ENCODE measurements around the gene ACTG1. TPM values are rescaled to one million over a fixed set of nuclear protein-coding genes. Genes with fewer than 3 reads are reported as not detected.
A peak's percentile ranks its signal among the peaks of the same experiment; 100 is the strongest.

ACTG1 gene
- total and polyA plus RNA-seq, 2 of the 4 experiments (the other 2 are of a cell fraction), result 10,907 to 15,732 TPM

DNA sequence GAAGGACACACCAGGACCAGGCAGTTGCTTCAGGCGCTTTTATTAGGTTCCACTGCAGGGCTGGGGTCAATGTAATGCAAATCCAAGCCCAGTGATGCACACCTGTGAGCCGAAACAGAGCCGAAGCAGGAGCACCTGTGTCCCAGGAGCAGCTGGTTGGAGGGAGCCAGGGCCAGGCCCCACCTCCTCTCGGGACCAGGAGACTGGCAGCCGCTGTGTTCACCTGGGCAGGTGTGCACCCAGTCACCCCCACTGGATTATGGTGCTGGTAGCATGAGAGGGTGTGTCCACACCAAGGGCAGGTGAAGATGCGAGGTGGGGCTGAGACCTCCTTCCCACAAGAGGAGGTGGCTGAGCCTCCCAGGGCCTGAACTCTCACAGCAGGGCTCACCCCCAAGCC is 44.3 kb upstream of the ACTG1 start:
- Histone ChIP-seq H3K56ac (ENCODE audit: extremely low read depth, insufficient read depth, low read length) (no peak overlapping the region), H2BK5ac (ENCODE audit: low read depth, low read length, poor library complexity, severe bottlenecking) (no peak overlapping the region), H4K5ac (ENCODE audit: low read depth, low read length) (no peak overlapping the region), H2BK120ac (ENCODE audit: low read depth, low read length) (no peak overlapping the region), H3K9me3 (ENCODE audit: control insufficient read depth, insufficient read depth, low read length) (no peaks in the 10 kb centered on the region), H3K14ac (replicated peaks; ENCODE audit: low read depth, low read length) (no peak overlapping the region), H3K4me1 (ENCODE audit: control insufficient read depth, insufficient read depth, low read length) (peaks cover 17% of the 10 kb centered on the region), H3K18ac (ENCODE audit: low read depth, low read length) (no peak overlapping the region), H3K9me1 (ENCODE audit: insufficient read depth, low read length) (peaks cover 12% of the 10 kb centered on the region), H2BK20ac (ENCODE audit: low read depth, low read length) (no peak overlapping the region), H3K4ac (ENCODE audit: low read depth, low read length) (no peak overlapping the region), H3K27ac (ENCODE audit: insufficient read depth, low read length) (no peak overlapping the region), H3K4me3 (ENCODE audit: insufficient read depth, low read depth, low read length) (no peak overlapping the region), H3K27me3 (ENCODE audit: control insufficient read depth, insufficient read depth, low read length) (no peaks in the 10 kb centered on the region), H3K9ac (ENCODE audit: low read depth, low read length) (no peak overlapping the region), H2AFZ (replicated peaks; ENCODE audit: low read length, poor library complexity) (no peak overlapping the region), H2AK9ac (replicated peaks; ENCODE audit: low read depth, low read length, poor library complexity) (no peak overlapping the region), H3K79me1 (ENCODE audit: low read depth in 1 of 2, low read length in 2 of 2) (peaks cover 8 to 72% of the 10 kb centered on the region in 2 experiments), H4K20me1 (ENCODE audit: insufficient read depth, low read length) (peaks cover 31% of the 10 kb centered on the region), H4K8ac (ENCODE audit: low read depth in 2 of 2, low read length in 2 of 2) (no peak overlapping the region), H4K91ac (ENCODE audit: insufficient read depth, low read depth, low read length) (0 out of 2 replicates have a peak overlapping the region, but pooled peaks have one; percentile 4), H2AK5ac (ENCODE audit: low read depth, low read length) (peak overlapping the region; percentile 77; the same call in 1 of the 2 replicates), H3K23ac (ENCODE audit: low read depth, low read length) (no peak overlapping the region), H3K36me3 (ENCODE audit: control insufficient read depth, insufficient read depth, low read length) (peaks cover 36% of the 10 kb centered on the region), H3K4me2 (ENCODE audit: low read depth, low read length) (no peak overlapping the region), H2BK15ac (ENCODE audit: low read depth, low read length) (no peak overlapping the region)
- 100% methylated on average over 2 of the region's 6 CpGs; no CpG with 5 or more reads in 1 of the 2 experiments for WGBS, 2 experiments (ENCODE audit: extremely low coverage in 2 of 2, insufficient read length in 1 of 2)
- ATAC-seq (ENCODE audit: low read depth), result no peak
- CTCF ChIA-PET, result interaction anchor here (0.9 kb wide), 1 partner anchor 43 kb away, joined by 4 read pairs; no protein-coding TSS in a partner anchor
- BruUV-seq (replicated peaks), result TSS peak; percentile 57
- intact Hi-C loops (cut with micrococcal nuclease), result no loop called here
- POLR2A ChIA-PET (ENCODE audit: unreplicated experiment), result interaction anchor here (0.5 kb wide), 1 partner anchor 36 kb away, joined by 3 read pairs; no protein-coding TSS in a partner anchor
- TF ChIP-seq, protein P1, sequence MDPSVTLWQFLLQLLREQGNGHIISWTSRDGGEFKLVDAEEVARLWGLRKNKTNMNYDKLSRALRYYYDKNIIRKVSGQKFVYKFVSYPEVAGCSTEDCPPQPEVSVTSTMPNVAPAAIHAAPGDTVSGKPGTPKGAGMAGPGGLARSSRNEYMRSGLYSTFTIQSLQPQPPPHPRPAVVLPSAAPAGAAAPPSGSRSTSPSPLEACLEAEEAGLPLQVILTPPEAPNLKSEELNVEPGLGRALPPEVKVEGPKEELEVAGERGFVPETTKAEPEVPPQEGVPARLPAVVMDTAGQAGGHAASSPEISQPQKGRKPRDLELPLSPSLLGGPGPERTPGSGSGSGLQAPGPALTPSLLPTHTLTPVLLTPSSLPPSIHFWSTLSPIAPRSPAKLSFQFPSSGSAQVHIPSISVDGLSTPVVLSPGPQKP (IDR thresholded peaks at IDR 0.05; ENCODE audit: borderline replicate concordance, low read depth, low read length), result no peak
- TF ChIP-seq, protein P2, sequence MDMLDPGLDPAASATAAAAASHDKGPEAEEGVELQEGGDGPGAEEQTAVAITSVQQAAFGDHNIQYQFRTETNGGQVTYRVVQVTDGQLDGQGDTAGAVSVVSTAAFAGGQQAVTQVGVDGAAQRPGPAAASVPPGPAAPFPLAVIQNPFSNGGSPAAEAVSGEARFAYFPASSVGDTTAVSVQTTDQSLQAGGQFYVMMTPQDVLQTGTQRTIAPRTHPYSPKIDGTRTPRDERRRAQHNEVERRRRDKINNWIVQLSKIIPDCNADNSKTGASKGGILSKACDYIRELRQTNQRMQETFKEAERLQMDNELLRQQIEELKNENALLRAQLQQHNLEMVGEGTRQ (IDR thresholded peaks at IDR 0.05; ENCODE audit: low read depth, low read length), result no peak
- TF ChIP-seq CHD1 (IDR thresholded peaks at IDR 0.05; ENCODE audit: low read depth, low read length) (no peak), MAFK (IDR thresholded peaks at IDR 0.05; ENCODE audit: low read depth, low read length) (no peak), CEBPB (IDR thresholded peaks at IDR 0.05; ENCODE audit: low read depth, low read length) (no peak), RAD21 (IDR thresholded peaks at IDR 0.05; ENCODE audit: low read length) (no peak)
- DNase-seq, result no peak
- in situ Hi-C loops (cut with MboI; ENCODE audit: low sequenced_read_pairs), result no loop called here
- dilution Hi-C loops (cut with HindIII; ENCODE audit: low sequenced_read_pairs, unreplicated experiment), result no loop called here
